NCI-H69 (cell line): Measurements from ENCODE around the gene FAM110D.

Experiments
- DNase-seq: peaks from one replicate; lab custom pipeline; 2025; lab: John Stamatoyannopoulos, UW

FAM110D gene

DNA sequence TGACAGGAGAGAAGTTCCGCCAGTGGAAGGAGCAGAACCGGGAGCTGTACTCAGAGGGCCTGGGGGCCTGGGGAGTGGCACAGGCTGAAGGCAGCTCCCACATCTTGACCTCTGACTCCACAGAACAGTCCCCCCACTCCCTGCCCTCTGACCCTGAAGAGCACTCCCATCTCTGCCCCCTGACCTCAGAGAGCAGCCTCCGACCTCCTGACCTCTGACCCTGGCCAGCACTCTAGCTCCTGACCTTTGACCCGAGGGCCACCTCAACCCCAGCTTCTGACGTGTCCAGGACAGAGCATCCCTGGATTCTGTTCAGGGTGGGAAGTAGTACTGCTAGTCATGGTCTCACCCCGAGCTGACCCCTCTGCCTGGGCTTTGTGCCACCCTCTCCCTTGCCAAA lies 30.5 kb downstream of the FAM110D start:
- no peak for DNase-seq

DNA sequence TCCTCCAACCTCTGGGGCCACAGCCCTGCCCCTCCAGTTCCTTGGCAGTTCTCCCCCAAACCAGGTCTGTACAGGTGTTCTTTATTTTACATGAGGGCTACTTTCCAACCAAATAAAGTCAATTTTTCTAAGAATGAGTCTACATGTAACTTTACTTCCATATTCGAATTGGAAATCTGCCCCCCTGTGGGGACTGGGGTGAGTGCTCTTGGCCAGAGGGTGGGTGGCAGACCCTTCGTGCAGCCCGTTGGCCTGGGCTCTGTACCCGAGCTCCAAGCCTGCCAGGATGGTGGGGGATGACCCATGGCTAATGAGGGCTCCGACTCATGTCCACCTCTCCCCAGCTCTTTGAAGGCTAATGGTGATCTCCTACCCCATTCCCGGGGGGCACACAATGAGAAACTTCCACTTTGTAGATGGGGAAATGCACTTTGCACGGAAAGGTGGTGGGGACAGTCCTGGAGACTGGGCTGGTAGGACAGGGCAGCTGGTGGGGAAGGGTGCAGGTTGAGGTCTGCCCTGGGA lies 30.9 kb downstream of the FAM110D start:
- no peak for DNase-seq

DNA sequence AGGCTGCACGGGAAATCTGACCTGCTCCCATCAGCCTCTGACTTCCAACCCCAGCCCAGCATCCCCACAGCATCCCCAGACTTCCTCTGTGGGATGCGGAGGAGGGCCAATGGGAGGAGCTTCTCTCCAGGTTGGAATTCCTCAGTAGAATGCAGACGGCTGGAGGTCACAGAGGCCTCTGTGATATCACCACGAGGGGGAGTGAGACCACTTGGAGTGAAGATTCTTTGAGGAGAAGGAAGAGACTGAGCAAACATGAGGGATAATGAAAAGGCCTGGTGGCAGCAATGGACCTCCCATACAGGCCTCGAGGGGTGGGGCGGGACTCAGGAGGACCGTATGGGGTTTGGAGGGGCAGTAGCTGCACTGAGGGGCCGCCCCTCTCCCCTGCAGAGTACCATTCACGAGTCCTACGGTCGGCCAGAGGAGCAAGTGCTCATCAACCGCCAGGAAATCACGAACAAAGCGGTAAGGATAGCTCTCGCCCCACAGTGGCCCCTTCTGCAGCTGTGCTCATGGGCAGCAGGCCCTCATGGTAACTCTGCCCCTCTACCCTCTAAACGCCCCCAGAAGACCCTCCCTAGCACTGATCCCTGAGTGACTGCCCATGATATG lies 31.6 kb downstream of the FAM110D start, which contains the start of gene CATSPER4:
Gene CATSPER4, plus strand, starts transcription at position 230 of the 615 bp plus-strand sequence. Its CDS starts 26 bp downstream, at position 256.
- DNase-seq = peak; percentile 30

DNA sequence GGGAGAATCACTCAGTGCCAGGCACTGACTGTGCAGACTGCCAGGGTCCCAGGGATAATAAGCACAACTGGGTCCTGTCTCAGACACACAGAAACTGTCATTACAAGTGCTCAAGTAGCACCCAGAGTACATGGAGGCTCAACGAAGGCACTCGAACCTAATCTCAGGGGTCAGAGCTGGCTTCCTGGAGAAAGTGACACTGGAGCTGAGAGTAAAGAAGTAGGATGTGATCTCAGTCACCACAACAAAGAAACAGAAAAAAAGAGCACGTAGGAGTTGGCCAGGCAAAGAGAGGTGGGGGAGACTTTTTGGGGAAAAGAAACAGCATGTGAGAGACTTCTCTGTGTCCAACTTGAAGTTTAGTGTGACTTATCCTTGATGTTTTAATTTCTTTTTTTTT lies 32.9 kb downstream of the FAM110D start:
- DNase-seq = no peak

DNA sequence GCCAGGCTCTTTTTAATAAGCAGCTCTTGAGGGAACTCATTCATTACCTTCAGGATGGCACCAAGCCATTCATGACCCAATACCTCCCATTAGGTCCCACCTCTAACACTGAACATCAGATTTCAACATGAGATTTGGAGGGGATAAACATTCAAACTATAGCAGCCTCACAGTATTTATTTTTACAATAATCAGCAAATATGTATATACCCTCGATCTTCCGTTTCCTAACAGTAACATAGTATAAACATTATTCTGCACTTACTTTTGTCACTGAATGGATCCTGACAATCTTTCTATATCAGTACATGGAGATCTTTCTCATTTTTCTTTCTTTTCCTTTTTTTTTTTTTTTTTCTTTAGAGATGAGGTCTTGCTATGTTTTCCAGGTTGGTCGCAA lies 36.9 kb downstream of the FAM110D start:
- no peak for DNase-seq

DNA sequence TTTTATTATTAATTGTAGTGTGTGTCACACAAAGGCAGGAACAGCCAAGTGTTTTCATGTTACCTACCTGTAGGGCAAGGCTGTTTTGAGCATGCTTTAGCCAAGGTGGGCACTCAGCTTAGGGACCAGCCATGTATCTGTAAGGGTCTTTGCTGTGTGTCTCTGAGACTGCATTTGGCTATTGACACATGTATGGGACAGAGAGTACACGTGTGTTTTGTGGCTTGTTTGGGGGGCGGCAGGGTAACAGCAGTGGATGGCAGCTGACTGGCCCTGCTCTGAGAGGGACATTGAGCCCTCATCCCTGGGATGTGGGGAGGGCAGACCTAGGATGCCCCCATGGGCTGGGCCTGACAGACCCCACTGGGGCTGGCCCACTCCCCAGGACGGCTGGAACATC lies 38.4 kb downstream of the FAM110D start:
- no peak for DNase-seq

DNA sequence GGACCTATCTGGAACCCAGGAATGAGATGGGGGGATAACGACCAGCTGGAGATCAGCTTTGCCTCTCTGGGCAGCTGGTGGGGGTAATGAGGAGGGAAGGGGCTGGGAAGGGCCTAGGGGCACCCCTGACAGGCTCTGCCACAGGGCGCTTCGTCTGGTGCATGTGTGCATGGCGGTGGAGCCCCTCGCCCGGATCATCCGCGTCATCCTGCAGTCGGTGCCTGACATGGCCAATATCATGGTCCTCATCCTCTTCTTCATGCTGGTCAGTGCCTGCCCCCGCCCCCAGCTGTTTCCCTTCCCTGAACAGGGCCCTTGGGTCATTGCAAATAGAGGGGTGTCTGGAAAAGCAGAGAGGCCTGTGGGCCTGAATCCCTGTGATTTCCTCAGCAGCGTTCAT lies 38.9 kb downstream of the FAM110D start:
- no peak for DNase-seq

DNA sequence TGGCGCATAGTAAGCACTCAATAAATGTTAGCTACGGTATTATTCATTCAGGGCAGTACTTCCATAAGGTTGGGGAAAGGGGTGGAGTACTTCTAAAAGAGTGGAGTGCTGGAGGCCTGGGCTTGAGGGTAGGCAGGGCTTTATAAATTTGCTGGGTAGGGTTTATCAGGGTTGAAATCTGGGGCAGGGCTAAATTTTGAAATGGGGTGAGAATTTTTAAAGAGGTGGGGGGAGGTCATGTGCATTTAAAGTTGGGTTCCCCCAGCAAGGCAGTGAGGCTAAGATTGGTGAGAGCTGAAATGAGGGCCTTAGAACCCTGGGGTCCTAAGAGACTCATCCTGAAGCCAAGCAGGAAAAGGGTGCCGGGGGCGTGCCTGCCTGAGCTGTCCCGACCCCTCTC lies 41.5 kb downstream of the FAM110D start:
- no peak for DNase-seq

DNA sequence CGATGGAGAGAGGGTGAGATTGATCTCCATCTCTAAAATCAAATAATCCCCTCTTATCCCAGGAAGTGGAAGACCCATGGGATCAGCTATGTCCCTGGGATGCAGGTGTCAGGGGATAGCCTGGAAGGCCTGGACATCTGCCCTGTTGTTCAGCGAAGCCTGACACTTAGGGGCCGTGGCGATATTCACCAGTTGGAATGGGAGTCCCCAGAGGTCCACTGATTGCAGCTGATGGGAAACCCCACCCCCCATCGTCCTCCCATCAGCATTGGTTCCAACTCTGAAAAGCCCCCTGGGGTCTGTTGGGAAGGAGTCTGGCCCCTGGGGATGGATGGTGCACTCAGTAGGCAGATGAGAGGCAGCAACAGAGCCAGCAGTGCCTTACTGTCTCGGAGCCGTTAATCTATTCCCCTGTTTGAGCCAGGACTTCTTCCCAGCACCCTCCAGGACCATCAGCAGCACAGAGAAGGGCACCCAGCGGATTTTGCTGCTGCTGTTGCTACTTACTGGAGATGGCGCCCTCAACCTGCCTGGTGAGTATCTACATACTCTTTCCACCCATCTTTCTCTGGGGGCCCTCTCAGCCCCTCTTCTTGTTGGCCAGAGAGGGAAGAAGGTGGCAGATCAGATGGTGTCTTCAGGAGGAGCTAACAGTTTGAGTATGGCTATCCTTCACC lies 44.9 kb downstream of the FAM110D start:
- DNase-seq = no peak

DNA sequence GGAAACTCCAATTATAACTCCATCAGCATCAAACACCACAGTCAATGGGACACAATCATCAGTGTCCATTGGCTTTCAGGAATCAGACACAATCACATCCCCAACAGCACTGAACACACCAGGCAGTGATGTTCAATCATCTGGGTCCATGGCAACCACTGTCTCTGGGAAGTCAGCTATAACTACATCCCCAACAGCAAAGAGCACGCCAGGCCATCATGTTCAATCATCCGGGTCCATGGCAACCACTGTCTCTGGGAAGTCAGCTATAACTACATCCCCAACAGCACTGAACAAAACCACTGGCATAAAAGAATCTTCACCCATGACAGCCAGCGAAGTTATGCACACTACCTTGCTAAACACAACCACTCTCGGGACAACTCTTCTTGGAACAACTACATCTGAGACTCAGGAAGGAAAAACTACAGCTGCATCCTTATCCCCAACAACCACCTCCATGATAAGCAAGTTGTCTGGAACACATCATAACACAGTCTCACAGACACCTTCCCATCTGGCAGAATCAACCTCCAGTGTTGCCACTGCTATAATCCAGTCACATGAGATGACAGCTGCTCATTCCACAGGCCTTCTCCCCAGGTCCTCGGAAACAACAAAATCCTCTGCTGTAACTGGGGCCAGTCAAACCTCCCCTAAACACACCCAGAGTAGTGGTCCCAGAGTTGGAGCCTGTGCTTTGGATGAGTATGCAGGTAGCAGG lies 51.4 kb downstream of the FAM110D start:
- no peak for DNase-seq

DNA sequence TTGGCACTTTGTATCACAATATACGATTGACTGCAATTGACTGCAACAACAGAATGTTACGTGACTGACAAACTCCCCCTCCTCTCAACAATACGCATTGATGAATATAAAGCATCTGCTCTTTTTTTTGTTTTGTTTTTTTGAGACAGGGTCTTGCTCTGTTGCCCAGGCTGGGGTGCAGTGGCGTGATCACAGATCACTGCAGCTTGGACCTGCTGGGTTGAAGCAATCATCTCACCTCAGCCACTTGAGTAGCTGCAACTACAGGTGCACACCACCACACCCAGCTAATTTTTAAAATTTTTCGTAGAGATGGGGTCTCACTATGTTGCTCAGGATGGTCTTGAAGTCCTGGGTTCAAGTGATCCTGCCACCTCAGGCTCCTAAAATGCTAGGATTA lies 53.8 kb downstream of the FAM110D start:
- DNase-seq = no peak

DNA sequence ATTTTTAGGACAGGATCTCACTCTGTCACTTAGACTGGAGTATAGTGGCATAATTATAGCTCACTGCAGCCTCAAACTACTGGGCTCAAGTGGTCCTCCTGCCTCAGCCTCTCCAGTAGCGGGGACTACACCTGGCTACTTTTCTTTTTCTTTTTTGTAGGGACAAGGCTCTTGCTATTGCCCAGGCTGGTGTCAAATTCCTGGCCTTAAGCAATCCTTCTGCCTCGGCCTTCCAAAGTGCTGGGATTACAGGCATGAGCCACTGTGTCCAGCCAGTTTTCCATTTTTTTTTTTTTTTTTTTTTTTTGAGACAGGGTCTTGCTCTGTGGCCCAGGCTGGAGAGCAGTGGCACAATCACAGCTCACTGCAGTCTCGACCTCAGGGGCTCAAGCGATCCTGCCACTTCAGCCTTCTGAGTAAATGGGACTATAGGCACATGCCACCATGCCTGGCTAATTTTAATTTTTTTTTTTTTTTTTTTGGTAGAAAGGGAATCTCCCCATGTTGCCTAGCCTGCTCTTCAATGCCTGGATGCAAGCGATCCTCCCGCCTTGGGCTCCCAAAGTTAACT lies 54.5 kb downstream of the FAM110D start:
- no peak for DNase-seq
